K562 (cell line): ENCODE measurements around the gene TNIP1. TPM values are rescaled to one million over a fixed set of nuclear protein-coding genes. Genes with fewer than 3 reads are reported as not detected.

Source experiments
- ATAC-seq: fragments of 200-7000 bp; cut with Tn5 transposase; 3 replicates; pipeline ENCODE4 v1.9.1; 2020; ENCODE audit warnings: moderate library complexity
- BruUV-seq: library from RNA; stranded (reverse); fragments of 400-500 nt; replicated peaks from 2 replicates; lab custom pipeline; 2021; lab: Mats Ljungman, UMichigan
- CTCF ChIA-PET: fragments of 300-600 bp; formaldehyde crosslinking; extraction: SDS; loops from one replicate; lab custom pipeline; 2021; ENCODE audit warnings: low intra/inter-chr PET ratio; lab: Yijun Ruan, JAX
- POLR2A ChIA-PET: fragments of 300-600, 350-650 bp; sonication (Branson Sonifier 250); formaldehyde crosslinking; extraction: SDS; loops from one replicate; lab custom pipeline; 2021; ENCODE audit warnings: antibody characterized with exemption, inconsistent platforms; lab: Yijun Ruan, JAX
- DNase-seq, 4 experiments: peaks; one replicate each; pipeline versions ENCODE4 v3.0.0 to v3.0.0-alpha.2; 2011 to 2018; ENCODE audit warnings: low spot score in 3 of 4, mixed read lengths in 3 of 4; ENCODE audit errors: extremely low read depth in 1 of 4
- FAIRE-seq: peaks from 2 replicates; lab custom pipeline; 2011; peaks lifted over from hg19 to GRCh38; lab: Jason Lieb, UNC
- H2AFZ ChIP-seq: 2 replicates; pipeline ENCODE4 v1.6.0; 2011; ENCODE audit warnings: low read depth, low read length, control low read depth, inconsistent platforms
- H3K27ac ChIP-seq: fragments of 200-600 bp; 3 replicates; pipeline ENCODE4 v1.8.0; 2011; ENCODE audit warnings: low read depth, mild to moderate bottlenecking, control low read depth, inconsistent platforms, low read length, moderate library complexity, mixed read lengths; ENCODE audit errors: extremely low read depth
- H3K27me3 ChIP-seq, 2 experiments: fragments of 300-600 bp in 1 of 2; 2 replicates in 1 of 2; 3 replicates in 1 of 2; pipeline versions ENCODE4 v1.6.0 to v1.8.0; 2011; ENCODE audit warnings: inconsistent platforms in 2 of 2, low read length in 2 of 2, mild to moderate bottlenecking in 1 of 2, mixed read lengths in 1 of 2, moderate library complexity in 1 of 2; ENCODE audit not compliant: control insufficient read depth in 2 of 2, insufficient read depth in 2 of 2
- H3K36me3 ChIP-seq: fragments of 300-600 bp; 3 replicates; pipeline ENCODE4 v1.8.0; 2011; ENCODE audit warnings: mild to moderate bottlenecking, low read length, inconsistent platforms; ENCODE audit not compliant: control insufficient read depth, insufficient read depth
- H3K4me1 ChIP-seq, 2 experiments: fragments of 200-600 bp in 1 of 2; replicated peaks in 1 of 2; 2 replicates in 1 of 2; 3 replicates in 1 of 2; pipeline versions ENCODE4 v1.5.1 to v1.8.0; 2011; ENCODE audit warnings: inconsistent platforms in 2 of 2, low read length in 2 of 2, mild to moderate bottlenecking in 1 of 2, mixed read lengths in 1 of 2, moderate library complexity in 1 of 2; ENCODE audit not compliant: control insufficient read depth in 2 of 2, insufficient read depth in 2 of 2
- H3K4me2 ChIP-seq: 2 replicates; pipeline ENCODE4 v1.6.1; 2011; ENCODE audit warnings: low read length, control low read depth, inconsistent platforms, mixed read lengths; ENCODE audit not compliant: insufficient read depth
- H3K4me3 ChIP-seq: fragments of 200-600 bp; sonication (generic), shearing (Covaris generic); 2 replicates; pipeline ENCODE4 v1.5.1; 2016; ENCODE audit warnings: control low read depth, inconsistent platforms
- H3K79me2 ChIP-seq: fragments of 200-600 bp; 3 replicates; pipeline ENCODE4 v1.8.0; 2011; ENCODE audit warnings: low read length, inconsistent platforms; ENCODE audit not compliant: control insufficient read depth, insufficient read depth
- H3K9ac ChIP-seq, 2 experiments: 2 replicates each; pipeline versions ENCODE4 v1.6.0 to v1.6.1; 2011; ENCODE audit warnings: low read depth in 2 of 2, low read length in 2 of 2, control low read depth in 1 of 2, inconsistent platforms in 1 of 2, mild to moderate bottlenecking in 1 of 2, mixed read lengths in 1 of 2; ENCODE audit not compliant: insufficient read depth in 1 of 2
- H3K9me1 ChIP-seq: one replicate; pipeline ENCODE4 v1.6.0; 2011; ENCODE audit warnings: inconsistent platforms, mild to moderate bottlenecking, low read length, moderate library complexity; ENCODE audit not compliant: control insufficient read depth, insufficient read depth
- H3K9me3 ChIP-seq: replicated peaks from 2 replicates; pipeline ENCODE4 v1.5.1; 2011; ENCODE audit warnings: low read depth, low read length, inconsistent platforms; ENCODE audit not compliant: control insufficient read depth, insufficient read depth
- H4K20me1 ChIP-seq: replicated peaks from 2 replicates; pipeline ENCODE4 v1.6.1; 2011; ENCODE audit warnings: low read length, inconsistent platforms, mixed read lengths; ENCODE audit not compliant: control insufficient read depth, insufficient read depth
- BRF2 ChIP-seq: IDR thresholded peaks from 3 replicates; pipeline ENCODE4 v1.6.1; 2011; ENCODE audit warnings: borderline replicate concordance, mild to moderate bottlenecking; ENCODE audit not compliant: insufficient read length, insufficient read depth
- CBFA2T3 ChIP-seq: fragments of 450-650 bp; IDR thresholded peaks from 2 replicates; pipeline ENCODE4 v1.6.1; 2017
- CBX3 ChIP-seq, 2 experiments: IDR thresholded peaks; 1 replicate in 1 of 2; 2 replicates in 1 of 2; pipeline ENCODE4 v1.6.1; 2012; ENCODE audit warnings: inconsistent platforms in 2 of 2, low read length in 2 of 2, borderline replicate concordance in 1 of 2, control low read depth in 1 of 2
- CBX5 ChIP-seq: IDR thresholded peaks from 2 replicates; pipeline ENCODE4 v1.6.1; 2014; ENCODE audit warnings: low read depth, borderline replicate concordance
- DIDO1 ChIP-seq: fragments of 450-650 bp; IDR thresholded peaks from 2 replicates; pipeline ENCODE4 v1.6.1; 2016; ENCODE audit warnings: low read depth, missing biosample characterization, missing genetic modification characterization
- HDAC1 ChIP-seq, 2 experiments: fragments of 450-650 bp; IDR thresholded peaks; 2 replicates each; pipeline ENCODE4 v1.6.1; 2016 to 2017; ENCODE audit warnings: inconsistent platforms in 1 of 2, mild to moderate bottlenecking in 1 of 2, moderate library complexity in 1 of 2
- HNRNPK ChIP-seq: fragments of 200-400 bp; formaldehyde crosslinking; IDR thresholded peaks from one replicate; pipeline ENCODE4 v1.6.1; 2018; ENCODE audit warnings: mild to moderate bottlenecking, low read depth, low read length; ENCODE audit not compliant: poor library complexity, severe bottlenecking
- HNRNPLL ChIP-seq: fragments of 200-400 bp; formaldehyde crosslinking; IDR thresholded peaks from 2 replicates; pipeline ENCODE4 v1.6.1; 2017; ENCODE audit warnings: low read length, low read depth, mild to moderate bottlenecking; ENCODE audit not compliant: poor library complexity, severe bottlenecking
- IRF1 ChIP-seq: sonication (generic); formaldehyde crosslinking; IDR thresholded peaks from 2 replicates; pipeline ENCODE4 v1.8.0; 2022; ENCODE audit warnings: missing genetic modification reagents, mild to moderate bottlenecking, borderline replicate concordance
- KAT8 ChIP-seq: fragments of 450-650 bp; IDR thresholded peaks from 2 replicates; pipeline ENCODE4 v1.6.1; 2016; ENCODE audit warnings: low read depth, mild to moderate bottlenecking
- KLF6 ChIP-seq: fragments of 250-450 bp; sonication (Bioruptor Pico); IDR thresholded peaks from 2 replicates; pipeline ENCODE4 v1.4.0; 2020; ENCODE audit warnings: mild to moderate bottlenecking, moderate library complexity, borderline replicate concordance
- MCM5 ChIP-seq: fragments of 450-650 bp; IDR thresholded peaks from 2 replicates; pipeline ENCODE4 v1.6.1; 2016; ENCODE audit warnings: low read depth
- MEF2D ChIP-seq: conservative IDR thresholded peaks from 2 replicates; pipeline ENCODE4 v1.6.1; 2016; ENCODE audit warnings: low read depth, missing genetic modification characterization, missing compliant biosample characterization
- MEIS2 ChIP-seq: fragments of 450-650 bp; IDR thresholded peaks from 2 replicates; pipeline ENCODE4 v1.6.1; 2014; ENCODE audit warnings: mild to moderate bottlenecking; ENCODE audit not compliant: partially characterized antibody
- NR3C1 ChIP-seq: sonication (generic); formaldehyde crosslinking; IDR thresholded peaks from 2 replicates; pipeline ENCODE4 v1.8.1; 2022; ENCODE audit warnings: missing genetic modification reagents
- PYGO2 ChIP-seq: fragments of 450-650 bp; IDR thresholded peaks from 2 replicates; pipeline ENCODE4 v1.6.1; 2016; ENCODE audit warnings: mild to moderate bottlenecking, missing genetic modification characterization, moderate library complexity, missing compliant biosample characterization
- SLC30A9 ChIP-seq: fragments of 250-450 bp; sonication (Bioruptor Pico); IDR thresholded peaks from 2 replicates; pipeline ENCODE4 v1.8.0; 2022; ENCODE audit warnings: mild to moderate bottlenecking, moderate library complexity
- SRSF7 ChIP-seq: fragments of 200-400 bp; formaldehyde crosslinking; optimal IDR thresholded peaks from 2 replicates; pipeline ENCODE3; 2017; ENCODE audit warnings: mild to moderate bottlenecking, low read depth, low read length
- TRIM28 ChIP-seq: fragments of 450-650 bp; IDR thresholded peaks from 2 replicates; pipeline ENCODE4 v1.6.1; 2017
- ZNF263 ChIP-seq: sonication (generic); formaldehyde crosslinking; IDR thresholded peaks from 2 replicates; pipeline ENCODE4 v1.8.0; 2022; ENCODE audit warnings: mild to moderate bottlenecking, missing genetic modification reagents, borderline replicate concordance
- ZNF644 ChIP-seq: fragments of 200-800 bp; sonication (Bioruptor generic); IDR thresholded peaks from 2 replicates; pipeline ENCODE4 v1.6.1; 2016; ENCODE audit warnings: low read depth, missing genetic modification characterization, missing compliant biosample characterization
- WGBS: fragments of 100-300 bp; shearing (Covaris generic); methylation state at CpG from one replicate; pipeline ENCODE4 v1.1.6; 2016; ENCODE audit warnings: low coverage, mixed read lengths; ENCODE audit not compliant: insufficient coverage; ENCODE audit errors: missing lambda C conversion rate; 5-methylcytosine and 5-hydroxymethylcytosine counted together
- in situ Hi-C: fragments of 300-500 bp; cut with MboI; formaldehyde crosslinking; loops from 4 replicates; pipeline ENCODE4 v1.15.0; 2018; ENCODE audit warnings: inconsistent platforms, mixed read lengths
- intact Hi-C: fragments of 100-400 bp; cut with micrococcal nuclease; formaldehyde crosslinking; loops from 2 replicates; pipeline ENCODE4 v1.14.2; 2022
- polyA plus RNA-seq, 8 experiments: library from polyadenylated mRNA; depleted of rRNA in 4 of 8; stranded (reverse) in 5 of 8; unstranded in 3 of 8; fragments of >200 nt; fragmentation: Nextera tagmentation in 2 of 8; fragmentation: Illumina TruSeq in 1 of 8; extraction: Ambion mirVana in 2 of 8; extraction: Trizol in 1 of 8; gene quantifications; 2 replicates each; pipeline versions ENCODE4 v1.2.1 to v1.2.3, GENCODE V29; 2011 to 2014; ENCODE audit warnings: inconsistent platforms in 1 of 8, missing spikeins in 1 of 8
- total RNA-seq, 7 experiments: library from RNA; depleted of rRNA in 6 of 7; stranded (reverse); fragments of >200 nt in 6 of 7; fragmentation: Illumina TruSeq in 2 of 7; extraction: Trizol in 2 of 7; gene quantifications; 2 replicates each; pipeline versions ENCODE4 v1.2.1 to v1.2.3, GENCODE V29; 2011 to 2021; ENCODE audit warnings: low replicate concordance in 1 of 7

Gene TNIP1
- total and polyA plus RNA-seq, 9 of the 15 experiments (the other 6 are each of a cell fraction or from before 2014, with no cell fraction given): 0.46 to 41.0 (median 24.6) TPM

DNA sequence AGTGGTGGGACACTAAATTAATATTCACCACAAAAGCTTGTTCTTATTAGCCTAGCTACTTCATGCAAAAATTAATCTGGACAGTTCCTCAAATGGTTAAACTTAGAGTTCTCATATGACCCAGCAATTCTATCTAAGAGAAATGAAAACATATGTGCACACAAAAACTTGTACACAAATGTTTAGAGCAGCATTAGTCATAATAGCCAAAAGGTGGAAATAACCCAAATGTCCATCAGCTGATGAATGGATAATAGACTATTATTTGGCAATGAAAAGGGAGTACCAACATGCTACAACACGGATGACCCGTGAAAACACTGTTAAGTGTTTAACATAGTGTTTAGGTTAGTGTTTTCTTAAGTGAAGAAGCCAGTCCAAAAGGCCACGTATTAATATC, 32.8 kb upstream of the TNIP1 start (continued):
- TF ChIP-seq HNRNPLL (no peak), CBFA2T3 (no peak), HNRNPK (no peak), IRF1 (CRISPR knock-in tag) (no peak), CBX3 (IDR thresholded peaks at IDR 0.05; ENCODE audit: borderline replicate concordance in 1 of 2, low read length in 2 of 2) (no peak), ZNF263 (CRISPR knock-in tag) (no peak), MEF2D (tag) (no peak)

DNA sequence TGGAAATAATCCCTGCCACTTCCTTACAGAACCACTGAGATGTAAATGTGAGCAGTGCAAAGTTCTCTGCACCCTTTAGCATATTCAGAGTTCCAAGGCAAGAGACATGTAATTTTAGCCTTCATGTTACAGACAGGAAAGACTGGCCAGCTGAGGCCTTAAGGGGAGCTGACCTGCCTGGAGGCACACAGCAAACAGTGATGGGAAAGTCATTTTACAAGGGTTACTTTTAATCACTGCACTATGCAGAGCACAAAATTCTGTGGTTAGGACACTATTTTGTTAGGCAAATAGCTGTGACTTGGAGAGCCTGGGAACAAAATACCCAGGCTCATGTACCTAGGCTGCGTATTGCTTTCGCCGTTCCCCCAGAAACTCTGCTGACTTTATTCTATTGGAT, 30.2 kb upstream of the TNIP1 start:
- Histone ChIP-seq H3K4me1 (peaks cover 0 to 5% of the 10 kb centered on the region in 2 experiments; a peak in 1 of 5 replicates), H3K9me1 (no peaks in the 10 kb centered on the region), H3K79me2 (no peaks in the 10 kb centered on the region), H3K27me3 (no peaks in the 10 kb centered on the region), H3K4me3 (no peak overlapping the region), H3K36me3 (no peaks in the 10 kb centered on the region), H3K4me2 (no peak overlapping the region), H3K9ac (no peak overlapping the region), H4K20me1 (no peaks in the 10 kb centered on the region; the same call in 1 of the 2 replicates), H3K27ac (no peak overlapping the region), H2AFZ (no peak overlapping the region), H3K9me3 (no peaks in the 10 kb centered on the region)
- no TSS peak for BruUV-seq
- in situ Hi-C loops (no loop called here), intact Hi-C loops (no loop called here)
- CTCF ChIA-PET: no interaction called here
- ATAC-seq: no peak
- DNase-seq: no peak
- POLR2A ChIA-PET: interaction anchor here (1.0 to 1.5 kb wide), 2 partner anchors 31 to 59 kb away, joined by 3 read pairs; no protein-coding TSS in a partner anchor
- TF ChIP-seq ZNF263 (CRISPR knock-in tag): no peak
- no peak for TF ChIP-seq MCM5
- TF ChIP-seq SRSF7: no peak
- no peak for TF ChIP-seq CBX5
- no peak for TF ChIP-seq TRIM28
- no peak for TF ChIP-seq MEIS2
- no peak for TF ChIP-seq SLC30A9 (CRISPR knock-in tag)
- TF ChIP-seq KAT8: no peak
- no peak for TF ChIP-seq DIDO1 (tag)
- TF ChIP-seq BRF2: no peak
- TF ChIP-seq KLF6 (CRISPR knock-in tag): no peak
- TF ChIP-seq PYGO2 (tag): no peak
- TF ChIP-seq HDAC1 (IDR thresholded peaks at IDR 0.05): no peak
- no peak for TF ChIP-seq ZNF644 (tag)
- no peak for TF ChIP-seq NR3C1 (CRISPR knock-in tag)
- 97% methylated on average over 3 of the region's 3 CpGs for WGBS
- FAIRE-seq: no peak
